HepG2 (cell line): Measurements from ENCODE around the gene TNFSF12. TPM values are rescaled to one million over a fixed set of nuclear protein-coding genes. Genes with fewer than 3 reads are reported as not detected.

Experiments
- CAMTA2 ChIP-seq: sonication (generic); formaldehyde crosslinking; IDR thresholded peaks from 2 replicates; pipeline ENCODE4 v1.4.0; 2020; ENCODE audit warnings: mild to moderate bottlenecking, missing genetic modification reagents, borderline replicate concordance
- DNMT3B ChIP-seq: conservative IDR thresholded peaks from 2 replicates; pipeline ENCODE4 v1.6.1; 2016; ENCODE audit warnings: missing biosample characterization, control low read depth
- HMG20A ChIP-seq: IDR thresholded peaks from 2 replicates; pipeline ENCODE4 v1.6.1; 2016; ENCODE audit warnings: borderline replicate concordance
- HNF1B ChIP-seq: sonication (generic); formaldehyde crosslinking; IDR thresholded peaks from 2 replicates; pipeline ENCODE4 v1.5.1; 2020; ENCODE audit warnings: mild to moderate bottlenecking, moderate library complexity, missing genetic modification reagents
- MAFF ChIP-seq: IDR thresholded peaks from 2 replicates; pipeline ENCODE4 v1.6.1; 2011; ENCODE audit warnings: low read depth, low read length, improper control_type of control experiment
- MXI1 ChIP-seq: IDR thresholded peaks from 3 replicates; pipeline ENCODE4 v1.6.1; 2012; ENCODE audit warnings: low read depth, low read length, inconsistent platforms, borderline replicate concordance
- MYPOP ChIP-seq: sonication (generic); formaldehyde crosslinking; IDR thresholded peaks from 2 replicates; pipeline ENCODE4 v1.8.1; 2023; ENCODE audit warnings: mild to moderate bottlenecking, moderate library complexity, missing genetic modification reagents
- NR0B2 ChIP-seq: sonication (generic); formaldehyde crosslinking; IDR thresholded peaks from 2 replicates; pipeline ENCODE4 v1.4.0; 2020; ENCODE audit warnings: mild to moderate bottlenecking, missing genetic modification reagents
- PAX8 ChIP-seq: sonication (generic); formaldehyde crosslinking; IDR thresholded peaks from 2 replicates; pipeline ENCODE4 v1.8.0; 2022; ENCODE audit warnings: mild to moderate bottlenecking, missing genetic modification reagents, borderline replicate concordance
- POLR2G ChIP-seq: fragments of 200-400 bp; formaldehyde crosslinking; IDR thresholded peaks from 2 replicates; pipeline ENCODE4 v1.6.1; 2018; ENCODE audit warnings: mild to moderate bottlenecking, low read depth, low read length, moderate library complexity
- RBM22 ChIP-seq: fragments of 200-400 bp; formaldehyde crosslinking; optimal IDR thresholded peaks from 2 replicates; pipeline ENCODE3; 2017; ENCODE audit warnings: mild to moderate bottlenecking, low read length, moderate library complexity
- RXRA ChIP-seq: sonication (generic); formaldehyde crosslinking; IDR thresholded peaks from 2 replicates; pipeline ENCODE4 v1.5.1; 2020; ENCODE audit warnings: missing genetic modification reagents
- ZNF841 ChIP-seq: sonication (generic); formaldehyde crosslinking; IDR thresholded peaks from 2 replicates; pipeline ENCODE4 v1.8.1; 2023; ENCODE audit warnings: missing genetic modification reagents, borderline replicate concordance
- polyA plus RNA-seq, 8 experiments: library from polyadenylated mRNA; depleted of rRNA in 3 of 8; stranded (reverse) in 7 of 8; unstranded in 1 of 8; fragments of >200 nt; fragmentation: Illumina TruSeq in 4 of 8; extraction: Trizol in 4 of 8; gene quantifications; 2 replicates each; pipeline versions ENCODE4 v1.2.1 to v1.2.3, GENCODE V29; 2011 to 2016; ENCODE audit warnings: low read depth in 4 of 8, missing spikeins in 1 of 8, mixed read lengths in 1 of 8; ENCODE audit not compliant: insufficient read depth in 1 of 8
- total RNA-seq, 5 experiments: library from RNA; depleted of rRNA; stranded (reverse); fragments of >200 nt; fragmentation: Illumina TruSeq; extraction: Trizol; gene quantifications; 2 replicates each; pipeline ENCODE4 v1.2.3, GENCODE V29; 2016; ENCODE audit warnings: low read depth in 1 of 5
- TF ChIP-seq, protein P1 (sequence below): sonication (generic); formaldehyde crosslinking; IDR thresholded peaks from 2 replicates; pipeline ENCODE4 v1.9.0; 2021; ENCODE audit warnings: mild to moderate bottlenecking, missing genetic modification reagents
- TF ChIP-seq, protein P2 (sequence below): sonication (generic); formaldehyde crosslinking; IDR thresholded peaks from 2 replicates; pipeline ENCODE4 v1.8.0; 2023; ENCODE audit warnings: mild to moderate bottlenecking, missing genetic modification reagents
- TF ChIP-seq, protein P3 (sequence below): sonication (generic); formaldehyde crosslinking; IDR thresholded peaks from 2 replicates; pipeline ENCODE4 v1.4.0; 2020; ENCODE audit warnings: mild to moderate bottlenecking, missing genetic modification reagents

The TNFSF12 gene
- total and polyA plus RNA-seq, 2 of the 13 experiments (the other 11 are each of a cell fraction or from before 2014, with no cell fraction given) = 0.93 to 7.2 TPM

DNA sequence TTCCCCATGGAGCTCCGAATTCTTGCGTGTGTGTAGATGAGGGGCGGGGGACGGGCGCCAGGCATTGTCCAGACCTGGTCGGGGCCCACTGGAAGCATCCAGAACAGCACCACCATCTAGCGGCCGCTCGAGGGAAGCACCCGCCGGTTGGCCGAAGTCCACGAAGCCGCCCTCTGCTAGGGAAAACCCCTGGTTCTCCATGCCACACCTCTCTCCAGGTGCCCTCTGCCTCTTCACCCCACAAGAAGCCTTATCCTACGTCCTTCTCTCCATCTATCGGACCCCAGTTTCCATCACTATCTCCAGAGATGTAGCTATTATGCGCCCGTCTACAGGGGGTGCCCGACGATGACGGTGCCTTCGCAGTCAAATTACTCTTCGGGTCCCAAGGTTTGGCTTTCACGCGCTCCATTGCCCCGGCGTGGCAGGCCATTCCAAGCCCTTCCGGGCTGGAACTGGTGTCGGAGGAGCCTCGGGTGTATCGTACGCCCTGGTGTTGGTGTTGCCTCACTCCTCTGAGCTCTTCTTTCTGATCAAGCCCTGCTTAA lies 12.2 kb downstream of the TNFSF12 start (continued):
- TF ChIP-seq, protein P1, sequence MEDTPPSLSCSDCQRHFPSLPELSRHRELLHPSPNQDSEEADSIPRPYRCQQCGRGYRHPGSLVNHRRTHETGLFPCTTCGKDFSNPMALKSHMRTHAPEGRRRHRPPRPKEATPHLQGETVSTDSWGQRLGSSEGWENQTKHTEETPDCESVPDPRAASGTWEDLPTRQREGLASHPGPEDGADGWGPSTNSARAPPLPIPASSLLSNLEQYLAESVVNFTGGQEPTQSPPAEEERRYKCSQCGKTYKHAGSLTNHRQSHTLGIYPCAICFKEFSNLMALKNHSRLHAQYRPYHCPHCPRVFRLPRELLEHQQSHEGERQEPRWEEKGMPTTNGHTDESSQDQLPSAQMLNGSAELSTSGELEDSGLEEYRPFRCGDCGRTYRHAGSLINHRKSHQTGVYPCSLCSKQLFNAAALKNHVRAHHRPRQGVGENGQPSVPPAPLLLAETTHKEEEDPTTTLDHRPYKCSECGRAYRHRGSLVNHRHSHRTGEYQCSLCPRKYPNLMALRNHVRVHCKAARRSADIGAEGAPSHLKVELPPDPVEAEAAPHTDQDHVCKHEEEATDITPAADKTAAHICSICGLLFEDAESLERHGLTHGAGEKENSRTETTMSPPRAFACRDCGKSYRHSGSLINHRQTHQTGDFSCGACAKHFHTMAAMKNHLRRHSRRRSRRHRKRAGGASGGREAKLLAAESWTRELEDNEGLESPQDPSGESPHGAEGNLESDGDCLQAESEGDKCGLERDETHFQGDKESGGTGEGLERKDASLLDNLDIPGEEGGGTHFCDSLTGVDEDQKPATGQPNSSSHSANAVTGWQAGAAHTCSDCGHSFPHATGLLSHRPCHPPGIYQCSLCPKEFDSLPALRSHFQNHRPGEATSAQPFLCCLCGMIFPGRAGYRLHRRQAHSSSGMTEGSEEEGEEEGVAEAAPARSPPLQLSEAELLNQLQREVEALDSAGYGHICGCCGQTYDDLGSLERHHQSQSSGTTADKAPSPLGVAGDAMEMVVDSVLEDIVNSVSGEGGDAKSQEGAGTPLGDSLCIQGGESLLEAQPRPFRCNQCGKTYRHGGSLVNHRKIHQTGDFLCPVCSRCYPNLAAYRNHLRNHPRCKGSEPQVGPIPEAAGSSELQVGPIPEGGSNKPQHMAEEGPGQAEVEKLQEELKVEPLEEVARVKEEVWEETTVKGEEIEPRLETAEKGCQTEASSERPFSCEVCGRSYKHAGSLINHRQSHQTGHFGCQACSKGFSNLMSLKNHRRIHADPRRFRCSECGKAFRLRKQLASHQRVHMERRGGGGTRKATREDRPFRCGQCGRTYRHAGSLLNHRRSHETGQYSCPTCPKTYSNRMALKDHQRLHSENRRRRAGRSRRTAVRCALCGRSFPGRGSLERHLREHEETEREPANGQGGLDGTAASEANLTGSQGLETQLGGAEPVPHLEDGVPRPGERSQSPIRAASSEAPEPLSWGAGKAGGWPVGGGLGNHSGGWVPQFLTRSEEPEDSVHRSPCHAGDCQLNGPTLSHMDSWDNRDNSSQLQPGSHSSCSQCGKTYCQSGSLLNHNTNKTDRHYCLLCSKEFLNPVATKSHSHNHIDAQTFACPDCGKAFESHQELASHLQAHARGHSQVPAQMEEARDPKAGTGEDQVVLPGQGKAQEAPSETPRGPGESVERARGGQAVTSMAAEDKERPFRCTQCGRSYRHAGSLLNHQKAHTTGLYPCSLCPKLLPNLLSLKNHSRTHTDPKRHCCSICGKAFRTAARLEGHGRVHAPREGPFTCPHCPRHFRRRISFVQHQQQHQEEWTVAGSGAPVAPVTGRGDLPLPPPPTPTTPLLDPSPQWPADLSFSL (CRISPR knock-in tag) = no peak
- TF ChIP-seq CAMTA2 (CRISPR knock-in tag) (0 out of 2 replicates have a peak, but pooled peaks have one; percentile 59), MYPOP (CRISPR knock-in tag) (no peak), ZNF841 (CRISPR knock-in tag) (no peak), POLR2G (no peak), MXI1 (peak; percentile 71; the same call in 2 of the 3 replicates), HMG20A (no peak), PAX8 (no peak), MAFF (no peak), DNMT3B (CRISPR knock-in tag) (no peak), RXRA (CRISPR knock-in tag) (0 out of 2 replicates have a peak, but pooled peaks have one; percentile 12), HNF1B (CRISPR knock-in tag) (no peak), RBM22 (peak; percentile 30), NR0B2 (CRISPR knock-in tag) (peak; percentile 87)
- TF ChIP-seq, protein P2, sequence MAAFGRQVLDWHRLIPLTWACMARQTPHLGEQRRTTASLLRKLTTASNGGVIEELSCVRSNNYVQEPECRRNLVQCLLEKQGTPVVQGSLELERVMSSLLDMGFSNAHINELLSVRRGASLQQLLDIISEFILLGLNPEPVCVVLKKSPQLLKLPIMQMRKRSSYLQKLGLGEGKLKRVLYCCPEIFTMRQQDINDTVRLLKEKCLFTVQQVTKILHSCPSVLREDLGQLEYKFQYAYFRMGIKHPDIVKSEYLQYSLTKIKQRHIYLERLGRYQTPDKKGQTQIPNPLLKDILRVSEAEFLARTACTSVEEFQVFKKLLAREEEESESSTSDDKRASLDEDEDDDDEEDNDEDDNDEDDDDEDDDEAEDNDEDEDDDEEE (CRISPR knock-in tag) = peak; percentile 49; the same call in 1 of the 2 replicates
- TF ChIP-seq, protein P3, sequence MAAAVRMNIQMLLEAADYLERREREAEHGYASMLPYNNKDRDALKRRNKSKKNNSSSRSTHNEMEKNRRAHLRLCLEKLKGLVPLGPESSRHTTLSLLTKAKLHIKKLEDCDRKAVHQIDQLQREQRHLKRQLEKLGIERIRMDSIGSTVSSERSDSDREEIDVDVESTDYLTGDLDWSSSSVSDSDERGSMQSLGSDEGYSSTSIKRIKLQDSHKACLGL (CRISPR knock-in tag) = peak; percentile 76
